ENCODE measurements around the gene PTPN14.

The PTPN14 gene

DNA sequence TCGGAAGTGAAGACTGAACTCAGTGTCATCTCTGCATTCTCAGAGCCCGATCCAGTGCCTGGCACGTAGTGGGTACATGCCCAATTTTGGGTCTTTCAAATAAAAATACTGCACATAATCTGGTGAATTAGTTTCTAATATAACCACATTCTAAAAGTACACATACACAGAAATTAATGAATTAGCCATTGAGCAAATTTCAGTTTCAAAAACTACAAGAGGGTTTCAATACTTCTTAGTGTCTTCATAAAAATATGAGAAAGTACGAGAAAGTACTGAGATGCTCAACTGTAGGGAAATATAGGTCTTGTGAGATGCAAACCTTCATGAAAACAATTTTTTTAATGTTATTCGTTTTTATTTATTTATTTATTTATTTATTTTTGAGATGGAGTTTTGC lies 183.6 kb downstream of the PTPN14 start:
- no peak for TF ChIP-seq POLR2A (IDR thresholded peaks at IDR 0.05; ENCODE audit: extremely low read depth, insufficient read length)
- TF ChIP-seq, protein P1, sequence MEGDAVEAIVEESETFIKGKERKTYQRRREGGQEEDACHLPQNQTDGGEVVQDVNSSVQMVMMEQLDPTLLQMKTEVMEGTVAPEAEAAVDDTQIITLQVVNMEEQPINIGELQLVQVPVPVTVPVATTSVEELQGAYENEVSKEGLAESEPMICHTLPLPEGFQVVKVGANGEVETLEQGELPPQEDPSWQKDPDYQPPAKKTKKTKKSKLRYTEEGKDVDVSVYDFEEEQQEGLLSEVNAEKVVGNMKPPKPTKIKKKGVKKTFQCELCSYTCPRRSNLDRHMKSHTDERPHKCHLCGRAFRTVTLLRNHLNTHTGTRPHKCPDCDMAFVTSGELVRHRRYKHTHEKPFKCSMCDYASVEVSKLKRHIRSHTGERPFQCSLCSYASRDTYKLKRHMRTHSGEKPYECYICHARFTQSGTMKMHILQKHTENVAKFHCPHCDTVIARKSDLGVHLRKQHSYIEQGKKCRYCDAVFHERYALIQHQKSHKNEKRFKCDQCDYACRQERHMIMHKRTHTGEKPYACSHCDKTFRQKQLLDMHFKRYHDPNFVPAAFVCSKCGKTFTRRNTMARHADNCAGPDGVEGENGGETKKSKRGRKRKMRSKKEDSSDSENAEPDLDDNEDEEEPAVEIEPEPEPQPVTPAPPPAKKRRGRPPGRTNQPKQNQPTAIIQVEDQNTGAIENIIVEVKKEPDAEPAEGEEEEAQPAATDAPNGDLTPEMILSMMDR (IDR thresholded peaks at IDR 0.05; ENCODE audit: low read depth, low read length), result no peak
- TF ChIP-seq MYC (IDR thresholded peaks at IDR 0.05; ENCODE audit: low read depth, low read length), result no peak
- TF ChIP-seq, protein P2, sequence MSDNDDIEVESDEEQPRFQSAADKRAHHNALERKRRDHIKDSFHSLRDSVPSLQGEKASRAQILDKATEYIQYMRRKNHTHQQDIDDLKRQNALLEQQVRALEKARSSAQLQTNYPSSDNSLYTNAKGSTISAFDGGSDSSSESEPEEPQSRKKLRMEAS (IDR thresholded peaks at IDR 0.05; ENCODE audit: low read depth, low read length), result no peak
- no peak overlapping the region for H3K4me3 ChIP-seq (ENCODE audit: low read depth, low read length)
- no peak for DNase-seq (ENCODE audit: low read depth)

DNA sequence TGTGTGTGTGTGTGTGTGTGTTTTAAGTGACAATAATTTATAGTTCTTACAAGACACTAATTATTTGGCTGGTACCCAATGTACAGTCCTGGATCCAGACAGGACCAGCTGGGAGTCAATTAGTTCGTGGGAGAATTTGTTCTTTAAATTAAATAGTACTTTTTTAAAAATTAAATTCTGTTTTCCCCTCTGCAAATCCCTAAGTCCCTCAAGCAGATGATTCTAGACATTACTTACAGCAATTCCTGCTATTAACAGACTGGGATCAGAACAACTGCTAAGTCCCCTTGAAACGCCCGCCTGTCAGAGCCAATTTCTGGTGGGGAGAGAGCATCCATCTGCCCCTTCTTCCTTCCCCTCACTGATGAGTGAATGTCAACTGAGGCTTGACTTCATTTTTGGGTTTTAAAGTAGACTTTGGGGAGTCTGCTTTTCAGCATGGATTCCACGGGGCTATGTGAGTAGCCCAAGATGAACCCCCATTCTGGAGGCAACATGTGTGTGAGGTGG lies 186.6 kb downstream of the PTPN14 start:
- no peak overlapping the region for H3K4me3 ChIP-seq (ENCODE audit: low read depth, low read length)
- no peak for DNase-seq (ENCODE audit: low read depth)
- TF ChIP-seq, protein P1 (IDR thresholded peaks at IDR 0.05; ENCODE audit: low read depth, low read length), result no peak
- TF ChIP-seq MYC (IDR thresholded peaks at IDR 0.05; ENCODE audit: low read depth, low read length) (no peak), POLR2A (IDR thresholded peaks at IDR 0.05; ENCODE audit: extremely low read depth, insufficient read length) (no peak)
- TF ChIP-seq, protein P2 (IDR thresholded peaks at IDR 0.05; ENCODE audit: low read depth, low read length), result no peak

DNA sequence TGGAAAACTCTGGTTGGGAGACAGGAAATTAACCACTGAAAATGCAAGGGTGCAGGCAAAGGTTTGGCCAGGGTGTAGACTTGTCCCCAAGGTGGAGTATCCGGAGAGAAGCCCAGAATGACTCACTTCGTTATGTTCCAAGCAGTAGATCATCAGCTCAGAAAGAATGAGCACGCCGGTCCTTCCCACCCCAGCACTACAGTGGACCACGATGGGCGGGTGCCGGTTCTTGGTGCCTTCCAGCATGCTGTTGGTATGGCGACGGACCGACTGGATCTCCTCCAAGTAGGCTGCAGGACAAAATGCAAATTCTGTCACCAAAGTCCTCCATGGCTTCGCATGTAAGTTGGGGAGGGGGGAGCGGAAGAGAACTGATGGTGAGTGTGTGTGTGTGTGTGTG lies 187.0 kb downstream of the PTPN14 start:
- TF ChIP-seq MYC (IDR thresholded peaks at IDR 0.05; ENCODE audit: low read depth, low read length) (no peak), POLR2A (IDR thresholded peaks at IDR 0.05; ENCODE audit: extremely low read depth, insufficient read length) (no peak)
- TF ChIP-seq, protein P2 (IDR thresholded peaks at IDR 0.05; ENCODE audit: low read depth, low read length), result no peak
- TF ChIP-seq, protein P1 (IDR thresholded peaks at IDR 0.05; ENCODE audit: low read depth, low read length), result no peak
- H3K4me3 ChIP-seq (ENCODE audit: low read depth, low read length), result no peak overlapping the region
- DNase-seq (ENCODE audit: low read depth), result no peak

DNA sequence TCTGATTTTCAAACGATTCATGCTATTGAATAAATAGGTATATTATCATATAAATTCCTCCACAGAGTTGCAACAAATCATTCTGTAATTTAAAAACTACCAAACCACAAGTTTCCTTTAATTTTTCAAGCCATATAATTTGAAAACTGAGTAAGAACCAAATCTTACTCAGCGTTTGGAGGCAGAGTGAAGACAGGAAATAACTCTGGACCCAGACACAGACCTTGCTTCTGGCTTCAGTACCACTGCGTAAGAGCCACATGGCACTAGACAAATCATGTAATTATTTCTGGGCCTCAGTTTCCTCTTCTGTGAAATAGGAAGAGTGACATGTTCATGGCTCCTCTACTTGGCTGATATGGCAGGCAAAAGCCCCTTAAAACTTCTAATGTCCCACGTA lies 188.0 kb downstream of the PTPN14 start:
- no peak overlapping the region for H3K4me3 ChIP-seq (ENCODE audit: low read depth, low read length)
- TF ChIP-seq POLR2A (IDR thresholded peaks at IDR 0.05; ENCODE audit: extremely low read depth, insufficient read length), result no peak
- DNase-seq (ENCODE audit: low read depth), result no peak

DNA sequence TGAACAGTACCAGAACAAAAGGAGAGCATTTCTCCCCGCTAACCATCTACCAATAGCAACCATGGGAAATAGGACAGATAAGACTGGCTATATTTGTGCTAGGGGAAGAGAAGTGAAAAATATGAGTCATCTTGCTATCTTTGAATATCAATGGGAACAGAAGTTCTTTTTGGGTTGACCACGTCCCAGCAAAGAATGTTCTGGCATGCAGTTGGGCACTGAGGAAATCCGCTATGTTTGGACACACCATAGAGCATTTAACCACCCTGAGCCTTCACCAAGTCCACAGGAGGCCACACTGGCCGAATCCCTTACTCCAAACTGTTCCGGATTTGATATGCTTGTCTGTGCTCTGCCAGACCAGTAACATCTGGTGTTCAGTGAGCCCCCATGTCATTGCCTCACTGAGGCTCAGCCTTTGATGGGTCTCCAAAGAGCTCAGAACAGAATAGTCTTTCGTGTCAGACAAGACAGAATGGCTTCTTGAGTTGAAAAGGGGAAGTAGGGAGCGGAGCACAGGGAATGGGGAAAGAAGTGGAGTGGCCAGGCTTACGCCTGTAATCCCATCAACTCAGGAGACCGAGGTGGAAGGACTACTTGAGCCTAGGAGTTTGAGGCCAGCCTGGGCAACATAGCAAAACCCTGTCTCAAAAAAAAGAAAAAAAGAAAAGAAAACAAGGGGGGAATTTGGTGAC lies 189.1 kb downstream of the PTPN14 start:
- TF ChIP-seq, protein P1 (IDR thresholded peaks at IDR 0.05; ENCODE audit: low read depth, low read length), result no peak
- TF ChIP-seq, protein P2 (IDR thresholded peaks at IDR 0.05; ENCODE audit: low read depth, low read length), result no peak
- TF ChIP-seq POLR2A (IDR thresholded peaks at IDR 0.05; ENCODE audit: extremely low read depth, insufficient read length) (no peak), MYC (IDR thresholded peaks at IDR 0.05; ENCODE audit: low read depth, low read length) (no peak)
- no peak overlapping the region for H3K4me3 ChIP-seq (ENCODE audit: low read depth, low read length)
- DNase-seq (ENCODE audit: low read depth), result peak; percentile 90

DNA sequence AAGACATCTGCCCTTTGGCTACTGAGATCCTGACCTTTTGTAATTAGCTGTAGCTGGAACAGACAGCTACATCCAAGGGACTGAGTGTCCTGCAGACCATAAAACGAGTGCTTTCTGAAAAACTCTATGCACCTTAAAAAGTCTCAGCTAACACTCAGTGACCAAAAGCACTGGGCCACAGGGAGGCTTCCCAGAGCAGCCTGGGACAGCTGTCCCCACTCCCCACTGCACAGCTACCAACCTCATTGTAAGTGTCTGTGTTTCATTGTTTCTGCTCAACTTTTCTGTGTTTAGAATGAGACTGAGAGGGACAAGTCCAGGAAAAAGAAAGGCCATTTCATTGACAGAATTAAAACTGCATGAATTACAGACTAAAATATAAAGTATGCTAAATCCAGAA lies 189.8 kb downstream of the PTPN14 start:
- no peak for DNase-seq (ENCODE audit: low read depth)
- TF ChIP-seq MYC (IDR thresholded peaks at IDR 0.05; ENCODE audit: low read depth, low read length) (no peak), POLR2A (IDR thresholded peaks at IDR 0.05; ENCODE audit: extremely low read depth, insufficient read length) (no peak)
- TF ChIP-seq, protein P2 (IDR thresholded peaks at IDR 0.05; ENCODE audit: low read depth, low read length), result no peak
- TF ChIP-seq, protein P1 (IDR thresholded peaks at IDR 0.05; ENCODE audit: low read depth, low read length), result no peak

More for the DNA sequence above, 189.8 kb downstream of the PTPN14 start:
- H3K4me3 ChIP-seq (ENCODE audit: low read depth, low read length), result no peak overlapping the region

Measured in NB4 (cell line).